GM18508 (cell line): Measurements from ENCODE around the gene EPC2.
"Not testable (repeated sequence)": the region's sequence is repeated elsewhere in the genome, so short reads cannot be mapped to it uniquely, and the experiment has no call there.

Source experiments
- ATAC-seq: cut with Tn5 transposase; IDR thresholded peaks from one replicate; pipeline ENCODE4 v1.9.1; 2021; ENCODE audit warnings: moderate number of reproducible peaks; ENCODE audit not compliant: insufficient read depth, unreplicated experiment

Gene EPC2

DNA sequence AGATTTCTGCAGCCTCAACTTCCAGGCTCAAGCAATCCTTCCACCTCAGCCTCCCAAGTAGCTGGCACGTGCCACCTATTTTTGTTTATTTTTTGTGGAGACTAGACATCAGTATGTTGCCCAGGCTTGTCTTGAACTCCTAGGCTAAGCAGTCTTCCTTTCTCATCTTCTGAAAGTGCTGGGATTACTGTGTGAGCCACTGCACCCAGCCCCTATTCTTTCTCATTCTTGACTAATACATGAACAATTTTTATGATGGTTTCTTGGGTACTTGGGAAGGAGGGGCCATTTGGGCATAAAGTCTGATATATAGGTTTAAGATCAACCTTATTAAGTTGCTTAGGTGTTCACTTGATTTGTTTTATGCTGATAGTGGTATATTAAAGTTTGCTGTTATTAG is 26.2 kb downstream of the EPC2 start:
- ATAC-seq: no peak

DNA sequence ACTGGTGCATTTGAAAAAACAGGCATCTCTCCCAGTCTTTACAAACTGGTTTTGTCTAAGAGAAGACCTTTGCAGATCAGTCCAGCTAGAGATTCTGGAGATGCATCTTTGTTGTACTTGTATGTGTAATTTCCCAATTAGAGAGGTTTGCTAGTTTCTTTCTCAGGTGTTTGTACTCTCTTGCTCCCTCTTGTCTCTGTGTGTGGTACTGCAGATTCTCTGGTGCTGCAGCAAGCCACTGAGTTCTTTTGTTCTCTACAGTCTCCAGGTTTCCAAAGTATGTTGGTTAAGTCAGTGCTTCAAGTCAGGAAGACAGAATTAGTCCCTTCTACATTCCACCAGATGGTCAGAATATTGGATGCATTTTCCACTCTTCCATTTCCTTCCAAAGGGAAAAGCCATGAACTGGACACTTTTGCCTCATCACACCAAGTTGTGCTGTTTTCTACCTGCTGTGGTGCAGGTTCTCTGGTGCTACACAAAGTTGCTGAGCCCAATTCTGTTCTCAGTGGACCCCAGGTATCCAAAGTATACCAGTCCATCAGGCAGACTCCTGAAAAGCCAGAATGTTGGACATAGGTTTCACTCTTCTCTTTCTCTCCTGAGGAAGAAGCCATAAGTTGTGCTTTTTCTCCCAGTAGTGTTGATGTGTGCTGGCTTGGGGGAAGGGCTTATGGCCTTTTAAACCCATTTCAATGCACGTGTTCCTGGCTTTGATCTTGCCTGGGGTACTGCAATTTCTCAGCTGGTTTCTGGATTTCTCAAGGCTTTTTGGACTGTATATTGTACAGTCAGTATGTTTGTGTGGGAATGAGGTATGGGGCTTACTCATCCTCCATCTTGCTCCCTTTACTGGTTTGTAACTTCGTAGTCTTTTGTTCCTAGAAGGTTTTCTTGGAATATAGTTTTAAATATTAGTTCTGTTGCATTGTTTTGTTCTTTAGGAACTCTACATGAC is 29.8 kb downstream of the EPC2 start:
- ATAC-seq: no peak

- no peak for ATAC-seq
Measured at GRCh38 chr2:148675708-148676107, 31.2 kb downstream of the EPC2 start.

GRCh38 chr2:148678302-148679179 is 34.0 kb downstream of the EPC2 start:
- not testable (repeated sequence) for ATAC-seq

DNA sequence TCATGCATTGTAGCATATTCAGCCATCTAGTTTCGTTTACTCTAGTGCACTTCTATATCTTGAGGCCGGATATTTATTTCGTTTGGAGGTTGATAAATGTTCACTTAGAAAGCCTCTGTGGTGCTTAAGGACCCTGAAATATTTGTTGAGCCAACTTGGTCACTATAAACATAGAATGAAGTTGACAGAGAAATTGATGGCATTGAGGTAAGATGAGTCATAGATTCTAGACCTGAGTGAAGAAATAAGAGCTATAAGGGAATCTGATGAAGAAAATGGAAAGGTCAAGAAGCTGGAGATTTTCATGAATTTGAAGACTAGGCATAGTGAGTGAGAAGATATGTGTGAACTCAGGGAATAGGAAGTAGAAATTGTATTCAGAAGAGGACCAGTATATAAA is 35.9 kb downstream of the EPC2 start:
- ATAC-seq: no peak

GRCh38 chr2:148681443-148681842 is 36.9 kb downstream of the EPC2 start:
- ATAC-seq: no peak

DNA sequence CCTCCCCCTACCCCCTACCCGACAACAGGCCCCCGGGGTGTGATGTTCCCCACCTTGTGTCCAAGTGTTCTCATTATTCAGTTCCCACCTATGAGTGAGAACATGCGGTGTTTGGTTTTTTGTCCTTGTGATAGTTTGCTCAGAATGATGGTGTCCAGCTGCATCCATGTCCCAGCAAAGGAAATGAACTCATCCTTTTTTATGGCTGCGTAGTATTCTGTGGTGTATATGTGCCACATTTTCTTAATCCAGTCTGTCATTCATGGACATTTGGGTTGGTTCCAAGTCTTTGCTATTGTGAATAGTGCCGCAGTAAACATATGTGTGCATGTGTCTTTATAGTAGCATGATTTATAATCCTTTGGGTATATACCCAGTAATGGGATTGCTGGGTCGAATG is 37.3 kb downstream of the EPC2 start:
- ATAC-seq: not testable (repeated sequence)

DNA sequence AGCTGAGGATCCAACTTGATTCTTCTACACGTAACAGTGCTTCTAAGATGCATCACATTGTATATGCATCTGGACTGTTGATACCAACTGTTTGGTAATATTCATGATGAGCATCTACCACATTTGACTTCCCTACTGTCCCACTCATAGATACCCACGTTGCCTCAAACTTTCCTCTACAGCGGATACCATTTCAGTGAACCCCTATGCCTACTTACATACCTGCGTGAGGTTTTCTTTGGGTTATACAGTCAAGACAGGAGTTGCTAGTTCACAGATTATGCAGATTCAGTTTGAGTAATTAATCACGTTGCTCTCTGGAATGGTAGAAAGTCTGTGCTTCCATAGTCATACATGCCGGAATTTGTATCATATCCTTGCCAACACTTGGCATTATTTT is 40.0 kb downstream of the EPC2 start:
- no peak for ATAC-seq

- ATAC-seq: no peak
Measured at GRCh38 chr2:148687543-148687942, 43.0 kb downstream of the EPC2 start.

GRCh38 chr2:148688011-148688410 is 43.5 kb downstream of the EPC2 start:
- not testable (repeated sequence) for ATAC-seq

DNA sequence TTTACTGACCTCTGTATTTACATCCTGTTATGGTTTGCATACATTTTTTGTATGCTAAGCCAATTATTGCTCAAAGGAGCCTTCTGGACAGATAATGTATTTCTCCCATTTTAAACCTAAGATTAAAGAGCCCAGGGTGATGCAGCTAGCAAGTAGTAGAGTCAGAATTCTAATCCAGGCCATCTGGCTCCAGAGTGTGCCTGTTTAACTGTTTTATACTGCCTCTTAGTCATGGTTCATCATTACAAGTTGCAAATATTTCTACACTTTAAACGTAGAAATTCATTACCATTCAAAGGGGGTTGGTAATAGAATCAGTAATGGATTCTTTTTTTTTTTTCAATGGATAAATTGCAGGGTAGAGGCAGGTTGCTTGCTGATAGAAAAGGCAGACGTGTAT is 52.4 kb downstream of the EPC2 start:
- ATAC-seq: no peak

DNA sequence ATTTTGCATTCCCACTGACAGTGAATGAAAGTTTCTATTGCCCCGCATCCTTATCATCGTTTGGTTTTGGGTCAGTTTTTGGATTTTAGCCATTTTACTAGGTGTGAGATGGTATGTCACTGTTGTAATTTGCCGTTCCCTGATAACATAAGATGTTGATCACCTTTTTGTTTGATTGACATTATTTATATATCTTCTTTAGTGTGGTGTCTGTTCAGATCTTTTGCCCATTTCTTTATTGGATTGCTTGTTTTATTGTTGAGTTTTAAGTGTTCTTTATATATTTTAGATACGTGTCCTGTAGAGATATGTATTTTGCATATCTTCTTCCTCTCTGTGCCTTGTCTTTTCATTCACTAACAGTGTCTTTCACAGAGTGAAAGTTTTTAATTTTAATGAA is 55.3 kb downstream of the EPC2 start:
- ATAC-seq: no peak

- no peak for ATAC-seq
Measured at GRCh38 chr2:148701039-148701438, 56.5 kb downstream of the EPC2 start.

- ATAC-seq: no peak
Measured at GRCh38 chr2:148701877-148702276, 57.3 kb downstream of the EPC2 start.

- ATAC-seq: no peak
Measured at GRCh38 chr2:148702475-148702874, 57.9 kb downstream of the EPC2 start.

DNA sequence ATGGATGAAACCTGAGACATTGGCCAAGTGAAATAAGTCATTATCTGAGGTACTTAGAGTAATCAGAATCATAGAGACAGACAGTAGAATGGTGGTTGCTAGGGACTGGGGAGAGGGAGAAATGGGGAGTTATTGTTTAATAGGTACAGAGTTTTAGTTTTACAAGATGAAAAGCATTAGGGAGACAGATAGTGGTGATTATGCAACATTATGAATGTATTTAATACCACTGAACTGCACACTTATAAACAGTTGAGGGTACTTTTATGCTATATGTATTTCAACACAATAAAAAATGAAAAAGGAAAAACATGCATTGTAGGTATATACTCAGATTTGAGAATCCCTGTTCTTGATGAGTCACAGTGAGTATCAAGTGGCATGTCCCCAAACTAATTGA is 59.7 kb downstream of the EPC2 start:
- ATAC-seq: no peak

GRCh38 chr2:148716378-148716920 is 71.9 kb downstream of the EPC2 start:
- ATAC-seq: no peak

GRCh38 chr2:148718039-148718438 is 73.5 kb downstream of the EPC2 start:
- ATAC-seq: no peak

DNA sequence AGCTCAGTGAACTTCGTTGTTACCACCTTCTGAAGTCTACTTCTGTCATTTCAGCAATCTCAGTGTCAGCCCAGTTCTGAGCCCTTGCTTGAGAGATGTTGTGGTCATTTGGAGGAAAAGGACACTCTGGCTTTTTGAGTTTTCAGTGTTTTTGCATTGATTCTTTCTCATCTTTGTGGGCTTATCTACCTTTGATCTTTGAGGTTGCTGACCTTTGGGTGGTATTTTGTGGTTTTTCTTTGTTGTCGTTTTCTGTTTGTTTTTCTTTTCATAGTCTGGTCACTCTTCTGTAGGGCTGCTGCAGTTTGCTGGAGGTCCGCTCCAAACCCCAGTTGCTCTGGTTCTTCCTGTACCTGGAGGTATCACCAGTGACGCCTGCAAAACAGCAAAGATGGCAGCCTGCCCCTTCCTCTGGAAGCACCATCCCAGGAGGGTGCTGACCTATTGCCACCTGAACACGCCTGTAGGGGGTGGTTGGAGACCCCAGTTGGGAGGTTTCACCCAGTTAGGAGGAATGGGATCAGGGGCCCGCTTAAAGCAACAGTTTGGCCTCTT is 74.7 kb downstream of the EPC2 start:
- ATAC-seq: no peak

GRCh38 chr2:148719941-148720436 is 75.4 kb downstream of the EPC2 start:
- no peak for ATAC-seq
